ENCODE data around the gene EHMT1. TPM values are rescaled to one million over a fixed set of nuclear protein-coding genes. Genes with fewer than 3 reads are reported as not detected.

EHMT1 gene
- total RNA-seq, 2 donors from 2014 or later: 24.1 to 34.6 TPM

- Histone ChIP-seq H3K27ac (peak overlapping the region; percentile 64 to 77), H3K27me3 (no peaks in the 10 kb centered on the region), H3K4me3 (peak overlapping the region; percentile 71 to 77), H3K36me3 (no peaks in the 10 kb centered on the region), H3K4me1 (peaks cover 0 to 41% of the 10 kb centered on the region in 2 donors), H3K9me3 (no peaks in the 10 kb centered on the region)
- no peak for DNase-seq (ENCODE audit: low spot score)
- no peak for TF ChIP-seq CTCF (IDR thresholded peaks at IDR 0.05)
These were observed 14.3 kb upstream of the EHMT1 start for GRCh38 chr9:137604345-137605086.

GRCh38 chr9:137605121-137606004, 13.4 kb upstream of the EHMT1 start, which contains the start of gene ARRDC1:
Gene ARRDC1, plus strand, starts transcription at chr9:137605686. Its CDS starts 32 bp downstream, at chr9:137605718.
- H3K4me3 ChIP-seq: peak within 1 kb of the TSS; percentile 77 to 86
- no peaks in the 10 kb centered on the region for H3K27me3 ChIP-seq
- H3K27ac ChIP-seq: peak within 1 kb of the TSS; percentile 81 to 90
- peak; percentile 92 for DNase-seq (ENCODE audit: low spot score)
- peaks cover 0 to 41% of the 10 kb centered on the region in 2 donors for H3K4me1 ChIP-seq
- TF ChIP-seq CTCF (IDR thresholded peaks at IDR 0.05): no peak
- no peaks in the 10 kb centered on the region for H3K9me3 ChIP-seq
- H3K36me3 ChIP-seq: no peaks in the 10 kb centered on the region

GRCh38 chr9:137606005-137606621, 12.7 kb upstream of the EHMT1 start:
- Histone ChIP-seq H3K27me3 (no peaks in the 10 kb centered on the region), H3K4me1 (peaks cover 0 to 41% of the 10 kb centered on the region in 2 donors), H3K27ac (peak overlapping the region; percentile 81 to 90), H3K36me3 (no peaks in the 10 kb centered on the region), H3K4me3 (peak overlapping the region; percentile 77 to 86), H3K9me3 (no peaks in the 10 kb centered on the region)
- no peak for DNase-seq (ENCODE audit: low spot score)
- no peak for TF ChIP-seq CTCF (IDR thresholded peaks at IDR 0.05)

GRCh38 chr9:137606734-137607138, 12.1 kb upstream of the EHMT1 start:
- Histone ChIP-seq H3K27me3 (no peaks in the 10 kb centered on the region), H3K36me3 (no peaks in the 10 kb centered on the region), H3K4me3 (peak overlapping the region; percentile 77 to 86), H3K27ac (peak overlapping the region; percentile 81 to 90), H3K9me3 (no peaks in the 10 kb centered on the region), H3K4me1 (peaks cover 0 to 47% of the 10 kb centered on the region in 2 donors)
- TF ChIP-seq CTCF (IDR thresholded peaks at IDR 0.05): no peak
- no peak for DNase-seq (ENCODE audit: low spot score)

- Histone ChIP-seq H3K4me1 (peaks cover 0 to 52% of the 10 kb centered on the region in 2 donors), H3K4me3 (peak overlapping the region in 1 of 2 donors; percentile 77), H3K27me3 (no peaks in the 10 kb centered on the region), H3K9me3 (no peaks in the 10 kb centered on the region), H3K36me3 (no peaks in the 10 kb centered on the region), H3K27ac (peak overlapping the region; percentile 81 to 90)
- DNase-seq (ENCODE audit: low spot score): no peak
- TF ChIP-seq CTCF (IDR thresholded peaks at IDR 0.05): no peak
These were observed 11.5 kb upstream of the EHMT1 start for GRCh38 chr9:137607141-137607857.

Measured in right atrium auricular region (tissue), 2 donors.